ENCODE results near the gene CCDC78. TPM values are rescaled to one million over a fixed set of nuclear protein-coding genes. Genes with fewer than 3 reads are reported as not detected.
"Not testable (repeated sequence)": the region's sequence is repeated elsewhere in the genome, so short reads cannot be mapped to it uniquely, and the experiment has no call there.

Gene CCDC78
- total RNA-seq, 1 donor from 2014 or later: 26.1 TPM

GRCh38 chr16:743794-744500 is 17.7 kb upstream of the CCDC78 start:
- H3K4me1 ChIP-seq: peaks cover 15% of the 10 kb centered on the region
- DNase-seq (no peak), ATAC-seq (no peak)
- intact Hi-C loops (cut with DNase I): no loop called here
- no peaks in the 10 kb centered on the region for H3K27me3 ChIP-seq (ENCODE audit: low read depth)
- H3K27ac ChIP-seq: no peak overlapping the region
- TF ChIP-seq CTCF (IDR thresholded peaks at IDR 0.05): no peak
- H3K4me3 ChIP-seq: no peak overlapping the region
- no peaks in the 10 kb centered on the region for H3K36me3 ChIP-seq
- no peaks in the 10 kb centered on the region for H3K9me3 ChIP-seq

DNA sequence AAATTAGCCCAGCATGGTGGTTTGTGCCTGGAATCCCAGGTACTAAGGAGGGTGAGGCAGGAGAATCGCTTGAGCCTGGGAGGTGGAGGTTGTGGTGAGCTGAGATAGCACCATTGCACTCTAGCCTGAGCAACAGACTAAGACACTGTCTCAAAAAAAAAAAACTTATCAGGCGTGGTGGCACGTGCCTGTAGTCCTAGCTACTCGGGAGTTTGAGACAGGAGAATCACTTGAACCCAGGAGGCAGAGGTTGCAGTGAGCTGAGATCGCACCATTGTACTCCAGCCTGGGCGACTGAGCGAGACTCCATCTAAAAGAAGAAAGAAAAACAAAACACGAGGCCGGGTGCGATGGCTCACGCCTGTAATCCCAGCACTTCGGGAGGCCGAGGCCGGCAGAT is 16.7 kb upstream of the CCDC78 start:
- H3K36me3 ChIP-seq; intact Hi-C loops (cut with DNase I); H3K27me3 ChIP-seq (ENCODE audit: low read depth); H3K27ac ChIP-seq; H3K4me3 ChIP-seq; ATAC-seq; DNase-seq; H3K9me3 ChIP-seq: not testable (repeated sequence)
- H3K4me1 ChIP-seq: peaks cover 15% of the 10 kb centered on the region

DNA sequence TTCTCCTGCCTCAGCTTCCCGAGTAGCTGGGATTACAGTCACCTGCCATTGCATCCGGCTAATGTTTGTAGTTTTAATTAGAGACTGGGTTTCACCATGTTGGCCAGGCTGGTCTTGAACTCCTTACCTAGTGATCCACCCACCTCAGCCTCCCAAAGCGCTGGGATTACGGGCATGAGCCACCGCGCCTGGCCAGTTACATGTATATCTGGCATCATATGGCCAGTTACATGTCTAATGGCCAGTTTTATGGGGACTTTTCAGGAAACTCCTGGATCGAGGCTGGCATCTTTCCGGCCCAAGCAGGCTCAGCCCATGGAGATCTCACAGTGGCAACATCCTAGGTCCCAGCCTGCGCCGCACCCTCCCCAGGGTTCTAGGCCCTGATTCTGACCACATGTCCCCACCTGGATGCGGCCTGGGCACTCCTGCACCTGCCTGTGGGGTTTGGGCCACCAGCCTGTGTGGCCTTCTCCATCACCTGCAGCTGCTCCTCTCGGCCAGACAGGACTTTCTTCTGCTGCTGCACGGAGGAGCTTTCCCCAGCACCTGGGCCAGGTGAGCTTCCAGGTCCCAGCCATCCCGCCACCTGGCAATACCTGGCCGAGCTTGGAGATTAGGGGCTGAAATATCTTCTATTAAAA is 15.9 kb upstream of the CCDC78 start:
- no peak for DNase-seq
- Histone ChIP-seq H3K27ac (no peak overlapping the region), H3K9me3 (no peaks in the 10 kb centered on the region), H3K36me3 (peaks cover 11% of the 10 kb centered on the region), H3K4me1 (peaks cover 15% of the 10 kb centered on the region), H3K27me3 (ENCODE audit: low read depth) (no peaks in the 10 kb centered on the region), H3K4me3 (no peak overlapping the region)
- no peak for ATAC-seq
- intact Hi-C loops (cut with DNase I): no loop called here
- no peak for TF ChIP-seq CTCF (IDR thresholded peaks at IDR 0.05)

GRCh38 chr16:740764-741505 is 14.7 kb upstream of the CCDC78 start, which contains the start of gene CIAO3:
Gene CIAO3 (minus strand): TSS chr16:740997. CDS start chr16:740985, 12 bp downstream.
- H3K4me3 ChIP-seq: peak within 1 kb of the TSS; percentile 97
- TF ChIP-seq CTCF (IDR thresholded peaks at IDR 0.05): peak; percentile 92
- H3K9me3 ChIP-seq: no peaks in the 10 kb centered on the region
- DNase-seq (peak; percentile 93), ATAC-seq (peak; percentile 96 to 97)
- no peaks in the 10 kb centered on the region for H3K27me3 ChIP-seq (ENCODE audit: low read depth)
- peaks cover 22% of the 10 kb centered on the region for H3K36me3 ChIP-seq
- peak within 1 kb of the TSS; percentile 86 for H3K27ac ChIP-seq
- H3K4me1 ChIP-seq: peaks cover 15% of the 10 kb centered on the region
- intact Hi-C loops (cut with DNase I): no loop called here

- ATAC-seq: peak; percentile 24 to 38
- peak overlapping the region; percentile 86 for H3K27ac ChIP-seq
These were observed 14.2 kb upstream of the CCDC78 start for GRCh38 chr16:740459-740763.

More at GRCh38 chr16:740459-740763, 14.2 kb upstream of the CCDC78 start:
- no peaks in the 10 kb centered on the region for H3K27me3 ChIP-seq (ENCODE audit: low read depth)
- no peaks in the 10 kb centered on the region for H3K9me3 ChIP-seq
- TF ChIP-seq CTCF (IDR thresholded peaks at IDR 0.05): no peak
- peak overlapping the region; percentile 97 for H3K4me3 ChIP-seq
- peak; percentile 65 for DNase-seq
- H3K4me1 ChIP-seq: peaks cover 15% of the 10 kb centered on the region
- intact Hi-C loops (cut with DNase I): no loop called here
- peaks cover 27% of the 10 kb centered on the region for H3K36me3 ChIP-seq
